ENCODE measurements around the gene MAN1B1.

Gene MAN1B1

DNA sequence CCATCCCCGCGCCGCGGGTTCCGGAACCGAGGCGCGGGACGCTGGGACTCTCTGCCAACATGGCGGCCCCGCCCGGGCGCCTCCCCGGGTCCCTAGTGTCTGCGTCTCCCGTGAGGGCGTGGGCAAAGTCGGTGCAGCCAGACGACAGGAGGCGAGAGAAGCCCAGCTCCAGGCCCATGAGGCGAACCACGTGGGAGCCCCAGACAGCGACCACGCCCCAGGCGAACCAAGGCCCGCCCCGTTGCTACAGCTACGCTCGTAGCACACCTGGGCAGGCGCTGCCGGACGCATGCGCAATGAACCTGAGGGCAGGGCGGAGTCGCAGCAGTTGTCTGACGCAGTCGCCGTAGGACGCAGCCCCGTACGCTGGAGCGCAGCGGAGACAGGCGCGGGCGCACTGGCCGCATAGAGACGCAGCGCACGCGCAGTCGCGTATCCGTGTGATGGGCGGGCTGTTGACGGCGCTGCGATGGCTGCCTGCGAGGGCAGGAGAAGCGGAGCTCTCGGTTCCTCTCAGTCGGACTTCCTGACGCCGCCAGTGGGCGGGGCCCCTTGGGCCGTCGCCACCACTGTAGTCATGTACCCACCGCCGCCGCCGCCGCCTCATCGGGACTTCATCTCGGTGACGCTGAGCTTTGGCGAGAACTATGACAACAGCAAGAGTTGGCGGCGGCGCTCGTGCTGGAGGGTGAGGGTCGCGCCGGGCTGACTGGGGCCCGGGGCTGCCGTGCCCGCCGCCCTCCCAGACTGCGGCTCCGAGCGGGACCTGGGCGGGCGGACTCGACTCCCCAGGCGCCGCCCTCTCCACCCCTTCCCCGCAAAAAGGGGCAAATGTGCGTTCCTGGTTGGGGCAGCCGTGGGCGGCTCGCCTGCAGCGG lies at the start of gene MAN1B1:
TSS of gene MAN1B1 (plus strand) at position 455 of the 878 bp plus-strand sequence. CDS start at position 470, 15 bp downstream.
- H3K4me3 ChIP-seq (ENCODE audit: low read depth, low read length), result peak within 1 kb of the TSS; percentile 60

- no peak overlapping the region for H3K4me3 ChIP-seq (ENCODE audit: low read depth, low read length)
Measured at GRCh38 chr9:137037035-137037434, 49.8 kb upstream of the MAN1B1 start.

DNA sequence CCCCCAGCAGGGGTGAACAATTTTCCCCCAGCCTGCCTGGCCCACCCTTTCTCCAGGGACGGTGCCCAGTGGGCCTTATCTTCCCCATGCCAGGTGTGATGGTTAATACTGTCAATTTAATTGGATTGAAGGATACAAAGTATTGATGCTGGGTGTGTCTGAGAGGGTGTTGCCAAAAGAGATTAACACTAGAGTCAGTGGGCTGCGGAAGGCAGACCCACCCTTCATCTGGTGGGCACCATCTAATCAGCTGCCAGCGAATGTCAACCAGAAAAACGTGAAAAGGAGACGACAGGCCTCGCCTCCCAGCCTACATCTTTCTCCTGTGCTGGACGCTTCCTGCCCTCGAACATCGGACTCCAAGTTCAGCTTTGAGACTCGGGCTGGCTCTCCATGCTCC lies 49.3 kb upstream of the MAN1B1 start:
- H3K4me3 ChIP-seq (ENCODE audit: low read depth, low read length), result no peak overlapping the region

- H3K4me3 ChIP-seq (ENCODE audit: low read depth, low read length), result no peak overlapping the region
Measured at GRCh38 chr9:137038916-137039315, 47.9 kb upstream of the MAN1B1 start.

DNA sequence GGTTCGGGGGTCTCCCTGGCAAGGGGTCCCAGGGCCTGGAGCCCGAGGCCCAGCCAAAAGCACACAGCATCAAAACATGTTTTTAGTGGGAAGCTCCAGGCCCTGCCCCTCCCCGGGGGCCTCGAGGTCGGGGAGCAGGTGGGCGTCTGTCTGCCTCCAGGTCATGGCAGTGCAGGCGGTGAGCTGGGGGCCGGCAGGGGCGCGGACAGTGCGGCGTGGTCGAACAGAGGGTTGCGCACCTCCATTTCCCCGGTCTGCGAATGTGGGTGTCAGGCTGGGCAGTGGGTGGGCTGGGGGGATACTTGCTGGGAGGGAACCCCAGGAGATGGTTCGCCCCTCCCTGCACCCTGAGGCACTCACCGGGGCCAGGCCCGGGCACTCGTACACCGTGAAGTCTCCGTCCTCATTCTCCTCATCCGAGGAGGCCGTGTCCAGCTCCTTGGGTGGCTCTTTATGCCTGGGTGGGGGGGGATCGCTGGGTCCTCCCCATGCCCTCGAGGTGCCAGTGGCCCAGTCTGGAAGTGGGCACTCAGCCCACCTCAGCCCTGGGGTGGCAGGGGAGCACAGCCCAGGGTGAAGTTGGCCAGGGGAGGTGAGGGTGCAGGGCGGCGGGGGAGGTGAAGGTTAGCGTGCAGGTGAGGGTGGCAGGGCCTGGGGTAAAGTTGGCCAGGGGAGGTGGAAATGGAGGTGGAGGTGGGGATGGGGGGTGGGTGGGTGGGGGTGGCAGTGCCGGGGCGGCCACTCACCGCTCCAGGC lies 47.0 kb upstream of the MAN1B1 start:
- no peak overlapping the region for H3K4me3 ChIP-seq (ENCODE audit: low read depth, low read length)

GRCh38 chr9:137040568-137040967 lies 46.2 kb upstream of the MAN1B1 start:
- H3K4me3 ChIP-seq (ENCODE audit: low read depth, low read length), result no peak overlapping the region

- H3K4me3 ChIP-seq (ENCODE audit: low read depth, low read length), result no peak overlapping the region
Measured at GRCh38 chr9:137041124-137041523, 45.7 kb upstream of the MAN1B1 start.

- no peak overlapping the region for H3K4me3 ChIP-seq (ENCODE audit: low read depth, low read length)
Measured at GRCh38 chr9:137042751-137043727, 43.7 kb upstream of the MAN1B1 start.

GRCh38 chr9:137044037-137044436 lies 42.7 kb upstream of the MAN1B1 start:
- no peak overlapping the region for H3K4me3 ChIP-seq (ENCODE audit: low read depth, low read length)

DNA sequence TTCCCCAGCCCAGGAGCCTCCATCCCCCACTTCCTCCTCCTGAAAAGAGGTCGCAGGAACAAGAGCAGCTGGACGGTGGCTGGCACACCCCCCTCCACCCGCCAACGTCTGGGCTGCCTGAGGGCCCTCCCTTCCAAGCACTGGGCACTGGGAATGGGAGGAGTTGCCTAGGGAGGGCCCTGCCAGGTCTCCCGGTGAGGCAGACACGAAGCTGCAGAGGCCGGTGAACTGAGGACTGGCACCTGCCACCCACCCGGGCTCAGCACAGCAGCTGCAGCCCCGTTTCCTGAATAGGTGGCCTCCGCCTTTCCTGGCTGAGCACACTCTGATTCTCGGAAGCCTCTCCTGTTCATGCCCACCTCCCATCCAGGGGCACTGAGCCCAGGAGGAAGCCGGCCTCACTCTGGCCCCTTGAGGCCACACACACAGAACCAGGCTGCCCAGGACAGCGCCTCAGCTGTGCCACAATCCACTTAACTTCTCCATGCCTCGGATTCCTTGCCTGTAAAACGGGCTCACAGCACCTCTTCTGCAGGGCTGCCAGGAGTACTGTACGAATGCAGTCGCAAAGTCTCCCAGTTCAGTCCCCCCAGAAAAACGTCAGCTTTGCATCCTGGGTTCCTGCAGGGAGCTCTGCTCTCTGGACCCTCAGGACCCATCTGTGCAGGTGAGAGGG lies 42.1 kb upstream of the MAN1B1 start:
- peak overlapping the region; percentile 15 for H3K4me3 ChIP-seq (ENCODE audit: low read depth, low read length)

DNA sequence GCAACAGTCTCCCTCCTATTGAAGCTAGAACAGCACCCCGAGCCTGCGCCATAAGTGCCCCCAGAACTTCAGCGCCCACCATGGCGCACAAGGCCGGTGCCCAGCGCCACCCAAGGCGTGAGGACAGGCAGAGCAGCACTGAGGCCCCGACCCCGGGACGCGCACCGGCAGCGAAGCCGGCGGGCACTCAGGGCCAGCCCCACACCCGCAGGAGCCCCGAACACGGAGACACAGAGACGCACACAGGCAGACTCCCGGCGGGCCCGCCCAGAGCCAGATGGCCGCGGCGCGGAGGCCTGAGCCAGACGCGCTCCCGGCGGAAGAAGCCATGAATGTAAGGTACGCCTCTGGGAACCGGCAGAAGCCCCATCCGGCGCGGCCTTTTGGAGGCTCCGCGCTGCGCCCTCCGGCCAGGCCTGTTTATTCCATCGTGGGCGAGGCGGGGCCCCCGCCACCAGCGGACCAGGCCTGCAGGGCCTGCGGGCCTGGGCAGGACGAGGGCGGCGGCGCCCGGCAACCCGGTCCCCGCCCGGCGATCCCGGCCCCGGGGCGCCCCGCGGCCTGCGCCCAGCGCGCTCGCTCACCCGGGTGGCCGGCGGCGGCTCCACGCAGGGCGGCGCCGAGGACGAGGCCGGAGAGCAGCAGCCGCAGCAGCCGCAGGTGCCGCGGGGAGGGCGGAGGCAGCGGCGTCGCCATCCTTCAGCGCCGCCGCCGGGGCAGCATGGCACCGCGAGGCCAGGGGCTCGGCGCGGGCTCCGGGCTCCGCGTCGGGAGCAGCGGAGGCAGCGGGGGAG lies 41.3 kb upstream of the MAN1B1 start:
- H3K4me3 ChIP-seq (ENCODE audit: low read depth, low read length), result peak overlapping the region; percentile 48

GRCh38 chr9:137046088-137046787 lies 40.5 kb upstream of the MAN1B1 start, which contains the start of gene NPDC1:
NPDC1 (minus strand) TSS chr9:137046177; CDS start chr9:137045989, 188 bp downstream.
- H3K4me3 ChIP-seq (ENCODE audit: low read depth, low read length), result peak within 1 kb of the TSS; percentile 48

DNA sequence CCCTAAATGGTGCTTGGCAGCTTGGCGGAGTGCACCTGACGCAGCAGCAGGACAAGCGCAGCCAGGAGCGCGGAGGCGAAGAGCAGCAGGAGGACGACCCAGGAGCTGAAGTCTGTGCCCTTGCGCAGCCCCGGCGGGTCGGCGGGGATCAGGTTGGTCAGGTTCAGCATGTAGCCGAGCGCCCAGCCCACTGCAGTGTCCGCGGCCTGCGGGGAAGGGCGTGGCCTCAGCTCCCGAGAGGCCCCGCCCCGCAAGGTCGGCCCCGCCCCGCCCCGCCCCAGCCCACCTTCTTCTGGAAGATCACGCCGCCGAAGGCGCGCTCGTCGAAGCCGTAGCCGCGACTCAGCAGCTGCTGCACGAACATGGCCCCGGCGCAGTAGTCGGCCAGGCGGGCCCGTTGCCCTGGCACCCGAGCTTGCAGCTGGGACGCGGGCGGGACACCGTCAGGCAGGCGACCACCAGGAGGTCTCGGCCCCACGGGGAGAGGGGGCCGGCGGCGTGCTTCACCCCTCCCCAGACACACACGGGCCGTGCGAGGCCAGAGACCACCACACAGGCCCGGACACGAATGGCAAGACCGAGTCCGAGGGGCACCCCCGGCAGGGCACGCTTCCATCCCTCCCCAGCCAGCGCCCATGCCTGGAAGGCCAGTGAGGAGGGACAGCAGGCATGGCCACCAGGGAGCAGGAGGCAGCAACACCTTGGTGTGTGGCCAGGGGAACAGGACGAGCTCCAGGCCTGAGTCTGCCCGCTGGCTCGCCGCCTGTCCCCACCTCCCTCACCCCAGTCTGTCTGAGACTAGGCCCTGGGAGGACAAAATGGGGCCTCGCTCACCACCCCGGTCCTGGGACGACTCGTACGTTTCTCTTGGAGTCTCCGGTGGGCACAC lies 37.9 kb upstream of the MAN1B1 start:
- no peak overlapping the region for H3K4me3 ChIP-seq (ENCODE audit: low read depth, low read length)

DNA sequence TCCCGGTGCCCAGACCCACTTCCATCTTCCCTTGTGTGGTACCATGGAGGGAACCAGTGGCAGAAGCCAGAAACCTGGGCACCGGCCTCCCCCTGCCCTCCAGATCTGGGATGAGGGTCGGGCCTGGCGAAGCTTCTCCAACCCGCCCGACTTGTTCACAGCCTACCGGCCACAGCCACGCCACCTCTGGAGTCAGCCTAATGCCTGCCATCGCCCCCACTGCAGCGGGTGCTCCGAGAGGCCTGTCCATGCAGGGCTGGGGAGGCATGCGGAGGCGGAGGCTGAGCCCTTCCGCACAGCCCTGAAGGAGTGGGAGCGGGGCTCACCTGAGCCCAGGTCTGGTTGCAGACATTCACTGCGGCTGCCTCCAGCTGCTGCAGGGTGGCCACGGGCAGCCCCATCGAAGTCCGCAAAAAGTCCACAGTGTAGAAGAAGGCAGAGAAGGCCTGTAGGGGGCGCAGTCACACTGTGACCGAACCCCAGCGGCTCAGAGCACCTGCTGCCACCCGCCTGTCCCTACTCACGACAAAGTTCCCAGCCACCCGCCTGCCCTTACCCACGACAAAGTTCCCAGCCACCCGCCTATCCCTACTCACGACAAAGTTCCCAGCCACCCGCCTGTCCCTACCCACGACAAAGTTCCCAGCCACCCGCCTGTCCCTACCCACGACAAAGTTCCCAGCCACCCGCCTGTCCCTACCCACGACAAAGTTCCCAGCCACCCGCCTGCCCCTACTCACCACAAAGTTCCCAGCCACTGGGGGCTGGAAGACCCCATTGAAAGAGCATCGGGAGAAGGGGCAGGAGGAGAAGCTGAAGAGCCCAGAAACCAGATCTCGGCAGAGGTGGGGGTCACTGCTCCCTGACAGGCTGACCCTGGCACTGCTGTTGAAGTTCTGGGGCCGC lies 37.0 kb upstream of the MAN1B1 start:
- H3K4me3 ChIP-seq (ENCODE audit: low read depth, low read length), result no peak overlapping the region

- H3K4me3 ChIP-seq (ENCODE audit: low read depth, low read length), result no peak overlapping the region
Measured at GRCh38 chr9:137050570-137050969, 36.2 kb upstream of the MAN1B1 start.

DNA sequence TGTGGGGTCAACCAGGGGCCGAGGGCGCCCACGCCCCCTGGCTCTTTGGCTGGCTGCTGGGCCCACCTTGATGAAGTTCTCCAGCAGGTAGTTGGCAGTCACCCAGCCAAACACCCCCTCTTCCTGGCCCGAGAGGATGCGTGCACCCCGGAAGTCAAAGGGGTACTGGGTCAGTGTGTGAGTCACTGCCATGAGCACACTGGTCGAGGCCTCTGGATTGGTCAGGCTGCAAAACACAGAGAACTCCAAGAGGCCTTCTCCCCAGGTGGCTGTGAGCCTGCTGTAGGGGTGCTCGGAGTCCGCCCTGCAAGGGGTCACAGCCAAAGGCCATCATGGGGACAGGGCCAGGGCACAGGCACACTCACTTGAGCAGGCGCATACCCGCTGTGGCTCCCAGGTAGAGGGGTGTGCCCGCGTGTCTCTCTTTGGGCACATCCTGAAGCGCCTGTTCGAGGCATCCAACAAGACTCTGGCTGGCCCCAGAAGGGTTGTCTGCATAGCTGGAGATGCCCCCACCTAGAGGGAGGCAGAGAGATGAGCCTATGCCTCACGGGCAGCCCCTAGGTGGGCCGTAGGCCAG lies 35.5 kb upstream of the MAN1B1 start:
- no peak overlapping the region for H3K4me3 ChIP-seq (ENCODE audit: low read depth, low read length)

Measured in iPS-11a (cell line).